Right renal cortex interstitium (tissue), 3 donors: ENCODE data around the gene HEYL. TPM values are rescaled to one million over a fixed set of nuclear protein-coding genes. Genes with fewer than 3 reads are reported as not detected.
A peak's percentile ranks its signal among the peaks of the same experiment; 100 is the strongest.
"Not testable (repeated sequence)": the region's sequence is repeated elsewhere in the genome, so short reads cannot be mapped to it uniquely, and the experiment has no call there.

ENCODE experiments used
- DNase-seq, 3 donors: peaks; one replicate each; pipeline ENCODE4 v3.0.0-alpha.2; 2013; ENCODE audit warnings: low read depth in 3 of 3, low spot score in 2 of 3
- polyA plus RNA-seq, 3 donors: library from polyadenylated mRNA; unstranded; fragments of 120-200 nt; gene quantifications; one replicate each; pipeline ENCODE4 v1.2.1, GENCODE V29; 2013; ENCODE audit not compliant: insufficient read length in 3 of 3

The HEYL gene
- polyA plus RNA-seq, 3 donors: 20.6 to 23.1 (median 22.9) TPM

- DNase-seq: no peak
Measured at GRCh38 chr1:39613250-39613649, 26.2 kb downstream of the HEYL start.

DNA sequence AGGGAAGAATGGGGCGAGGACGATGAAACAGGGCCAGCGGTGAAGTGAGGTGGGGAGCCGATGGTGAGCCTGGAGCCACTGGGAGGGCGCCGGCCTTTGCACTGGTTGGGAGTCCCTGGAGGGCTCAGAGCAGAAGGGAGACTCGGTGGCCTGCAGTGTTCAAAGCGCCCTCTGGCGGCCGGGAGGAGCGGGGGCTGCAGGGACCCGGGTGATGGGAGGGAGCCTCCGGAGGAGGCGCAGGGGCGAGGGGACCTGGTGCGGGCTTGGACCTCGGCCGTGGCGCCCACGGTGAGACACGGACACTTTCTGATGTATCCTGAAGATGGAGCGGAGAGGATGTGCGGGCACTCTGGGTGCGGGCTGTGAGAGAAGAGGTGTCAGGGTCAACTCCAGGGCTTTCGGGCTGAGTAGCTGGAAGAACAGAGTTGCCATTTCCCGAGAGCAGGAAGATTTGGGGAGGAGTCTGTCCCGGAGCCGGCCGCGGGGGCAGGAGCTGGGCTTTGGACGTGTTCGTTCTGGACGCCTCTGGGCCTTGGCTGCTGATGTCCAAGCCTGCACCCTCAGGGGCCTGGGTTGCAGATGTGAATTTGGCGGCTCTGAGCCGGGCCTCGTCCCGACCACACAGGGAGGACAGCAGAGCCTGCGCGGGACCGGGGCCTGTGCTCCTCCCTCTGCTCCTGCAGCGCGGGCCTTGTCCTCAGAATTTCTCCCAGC, 29.7 kb downstream of the HEYL start:
- DNase-seq: no peak

DNA sequence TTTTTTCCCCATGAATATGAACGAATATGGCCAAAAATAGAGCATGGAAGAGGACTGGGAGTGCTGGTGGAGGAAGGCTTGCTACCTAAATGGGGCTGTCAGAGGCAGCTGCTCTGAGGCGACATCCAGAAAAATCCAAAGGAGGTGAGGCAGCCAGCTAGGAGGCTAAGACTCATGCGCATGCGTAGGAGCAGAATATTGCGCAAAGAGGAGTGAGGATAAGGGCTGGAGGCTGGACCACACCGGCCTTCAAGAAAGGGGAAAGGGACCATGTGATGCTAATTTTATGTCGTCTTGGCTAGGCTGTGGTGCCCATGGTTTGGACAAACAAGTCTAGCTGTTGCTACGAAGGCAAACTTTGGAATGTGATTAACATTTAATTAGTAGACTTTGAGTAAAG, 30.5 kb downstream of the HEYL start:
- DNase-seq: no peak

GRCh38 chr1:39603677-39604076, 35.8 kb downstream of the HEYL start:
- not testable (repeated sequence) for DNase-seq

DNA sequence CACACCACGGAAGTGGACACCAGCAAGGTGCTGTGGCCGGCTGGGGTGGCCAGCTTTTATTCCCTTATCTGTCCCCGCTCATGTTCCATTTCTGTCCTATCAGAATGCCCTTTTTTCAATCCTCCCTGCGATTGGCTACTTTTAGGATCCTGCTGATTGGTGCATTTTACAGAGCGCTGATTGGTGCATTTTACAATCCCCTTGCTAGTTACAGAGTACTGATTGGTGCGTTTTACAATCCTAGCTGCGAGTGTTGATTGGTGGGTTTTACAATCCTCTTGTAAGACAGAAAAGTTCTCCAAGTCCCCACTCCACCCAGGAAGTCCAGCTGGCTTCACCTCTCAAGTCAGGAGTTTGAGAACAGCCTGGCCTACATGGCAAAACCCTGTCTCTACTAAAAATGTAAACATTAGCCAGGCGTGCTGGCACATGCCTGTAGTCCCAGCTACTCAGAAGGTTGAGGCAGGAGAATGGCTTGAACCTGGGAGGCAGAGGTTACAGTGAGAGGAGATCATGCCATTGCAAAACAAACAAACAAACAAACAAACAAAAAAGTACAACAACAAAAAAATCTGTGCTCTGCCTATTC, 37.7 kb downstream of the HEYL start:
- DNase-seq: not testable (repeated sequence)

- DNase-seq: no peak
Measured at GRCh38 chr1:39596163-39596562, 43.3 kb downstream of the HEYL start.

- no peak for DNase-seq
Measured at GRCh38 chr1:39593386-39593785, 46.1 kb downstream of the HEYL start.

GRCh38 chr1:39592069-39592468, 47.4 kb downstream of the HEYL start:
- DNase-seq: no peak

DNA sequence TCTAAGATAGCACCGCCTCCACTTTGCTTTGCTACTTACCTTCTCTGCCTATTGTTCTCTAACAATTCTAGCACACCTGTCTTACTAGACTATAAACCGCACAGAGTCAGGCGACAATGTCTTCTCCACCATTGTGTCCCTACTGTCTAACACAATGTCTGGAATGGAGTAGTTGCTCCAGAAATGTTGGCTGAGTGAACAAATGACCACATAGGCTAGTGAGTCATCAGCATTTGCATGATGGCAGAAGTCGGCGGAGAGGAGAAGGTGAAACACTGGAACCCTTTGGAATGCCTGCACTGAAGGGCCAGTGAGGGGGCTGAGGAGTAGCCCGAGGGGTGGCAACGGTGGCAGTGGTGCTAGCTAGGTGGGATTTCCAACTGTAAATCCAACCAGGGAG, 48.9 kb downstream of the HEYL start:
- no peak for DNase-seq

- no peak for DNase-seq
Measured at GRCh38 chr1:39585933-39586332, 53.5 kb downstream of the HEYL start.

- no peak for DNase-seq
Measured at GRCh38 chr1:39576016-39576657, 63.3 kb downstream of the HEYL start.

GRCh38 chr1:39575191-39576015, 64.0 kb downstream of the HEYL start:
- DNase-seq: peak in 1 of 3 donors; percentile 15

DNA sequence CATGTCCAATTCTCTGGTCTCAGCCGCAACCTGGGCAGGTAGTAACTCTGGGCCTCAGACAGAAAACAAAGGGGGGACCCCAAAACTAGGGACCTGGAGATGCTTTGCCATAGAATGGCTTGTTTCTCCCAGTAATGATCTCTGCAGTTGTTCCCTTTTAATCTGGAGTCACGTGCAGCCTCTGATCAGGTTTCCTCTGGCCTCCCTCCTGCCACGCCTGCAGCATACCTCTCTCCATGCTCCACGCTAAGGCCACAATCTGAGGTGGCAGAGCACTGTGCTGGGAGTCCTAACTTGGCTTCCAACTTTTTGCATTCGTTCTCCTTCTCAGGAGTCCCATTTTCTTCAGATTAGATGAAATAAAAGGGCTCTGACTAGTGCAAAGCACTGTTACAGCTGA, 64.8 kb downstream of the HEYL start:
- no peak for DNase-seq

Other genes with a start within 250 kb of the HEYL start
- gene BMP8A, start 148.0 kb downstream of the HEYL start, polyA plus RNA-seq: under 1 TPM; 0.18 to 0.39 (median 0.33) TPM
- 100 to 1,000 TPM; 198 to 214 (median 199) TPM for gene PABPC4, start 62.9 kb downstream of the HEYL start, polyA plus RNA-seq
- under 1 TPM; 0.24 to 0.58 (median 0.31) TPM for gene NT5C1A, start 32.5 kb upstream of the HEYL start, polyA plus RNA-seq
- gene HPCAL4, start 51.8 kb upstream of the HEYL start, polyA plus RNA-seq: 1 to 10 TPM in 1 of 3 donors, under 1 TPM in 2; 0.76 to 1.5 (median 0.92) TPM
- 10 to 100 TPM; 72.1 to 75.1 (median 72.5) TPM for gene PPIE, start 99.2 kb upstream of the HEYL start, polyA plus RNA-seq
- gene OXCT2, start 131.7 kb upstream of the HEYL start, polyA plus RNA-seq: under 1 TPM; 0.17 to 0.40 (median 0.25) TPM
- 1 to 10 TPM; 1.6 to 2.3 (median 2.3) TPM for gene BMP8B, start 149.2 kb upstream of the HEYL start, polyA plus RNA-seq
- 10 to 100 TPM; 28.7 to 36.8 (median 32.7) TPM for gene TRIT1, start 243.9 kb upstream of the HEYL start, polyA plus RNA-seq